GM04503 (cell line): ENCODE data around the gene CCNG2.

Source experiments
- DNase-seq: peaks from one replicate; pipeline ENCODE4 v3.0.0-alpha.2; 2012; ENCODE audit warnings: low read depth

The CCNG2 gene

DNA sequence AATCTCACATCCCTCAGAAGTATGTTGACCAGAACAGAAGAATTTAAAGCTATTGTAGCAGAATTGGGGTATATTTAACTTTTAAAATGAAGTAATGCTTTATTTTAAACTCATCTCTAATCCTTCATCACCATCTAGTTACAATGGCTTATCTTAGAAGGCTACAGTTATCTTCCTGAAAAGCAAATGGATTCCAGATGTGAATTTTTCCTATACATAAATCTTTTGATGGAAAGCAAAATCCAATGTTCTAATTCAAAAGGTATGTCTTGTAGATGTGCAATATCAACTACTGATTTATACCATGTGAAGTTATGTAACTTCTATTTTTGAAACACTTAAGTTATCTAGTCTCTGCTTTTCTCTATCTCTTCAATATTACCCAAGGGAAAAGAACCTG is 47.6 kb downstream of the CCNG2 start:
- DNase-seq = no peak

- DNase-seq = no peak
Observed at GRCh38 chr4:77209012-77209411, 52.0 kb downstream of the CCNG2 start.

GRCh38 chr4:77209936-77210335 is 52.9 kb downstream of the CCNG2 start:
- DNase-seq = no peak

GRCh38 chr4:77215107-77215506 is 58.1 kb downstream of the CCNG2 start:
- no peak for DNase-seq

GRCh38 chr4:77217526-77217925 is 60.5 kb downstream of the CCNG2 start:
- DNase-seq = no peak

DNA sequence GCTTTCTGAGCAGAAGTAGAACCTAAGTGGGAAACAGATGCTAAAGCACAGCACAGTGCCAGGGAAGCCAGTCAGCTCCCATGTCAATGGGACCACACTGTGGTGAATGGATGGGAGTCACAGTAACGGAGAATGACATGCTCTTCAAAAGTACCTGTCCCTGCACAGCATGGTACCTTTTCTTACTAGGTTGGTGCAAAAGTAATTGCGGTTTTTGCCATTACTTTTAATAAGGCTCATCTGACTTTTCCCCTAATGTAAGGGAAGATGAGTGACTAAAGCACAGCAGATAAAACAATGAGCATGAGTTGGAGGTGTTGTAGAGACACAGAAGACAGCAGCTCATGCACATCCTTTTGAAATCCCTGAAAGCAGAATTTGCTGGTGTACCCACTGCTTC is 62.3 kb downstream of the CCNG2 start:
- DNase-seq = no peak
